ENCODE measurements around the gene CENPH. TPM values are rescaled to one million over a fixed set of nuclear protein-coding genes. Genes with fewer than 3 reads are reported as not detected.

The CENPH gene
- total and polyA plus RNA-seq, 2 of the 13 experiments (the other 11 are each of a cell fraction or from before 2014, with no cell fraction given) = 11.2 to 28.8 TPM

GRCh38 chr5:69166686-69167492, 22.5 kb upstream of the CENPH start, which contains the start of gene CCNB1 (continued):
- TF ChIP-seq THRA (CRISPR knock-in tag; IDR thresholded peaks at IDR 0.05; ENCODE audit: borderline replicate concordance) = 0 out of 2 replicates have a peak, but pooled peaks have one; percentile 40
- TF ChIP-seq MYNN (CRISPR knock-in tag; IDR thresholded peaks at IDR 0.05; ENCODE audit: low read depth) = peak; percentile 61; the same call in 1 of the 2 replicates
- TF ChIP-seq CREB3 (CRISPR knock-in tag; IDR thresholded peaks at IDR 0.05) = peak; percentile 77; the same call in 1 of the 2 replicates
- peak; percentile 98 for TF ChIP-seq HBP1 (CRISPR knock-in tag; IDR thresholded peaks at IDR 0.05; ENCODE audit: low read depth)
- TF ChIP-seq ZFP37 (CRISPR knock-in tag; IDR thresholded peaks at IDR 0.05; ENCODE audit: borderline replicate concordance) = 0 out of 2 replicates have a peak, but pooled peaks have one; percentile 20
- TF ChIP-seq ZNF333 (CRISPR knock-in tag; IDR thresholded peaks at IDR 0.05; ENCODE audit: borderline replicate concordance) = 0 out of 2 replicates have a peak, but pooled peaks have one; percentile 65
- TF ChIP-seq ZNF589 (CRISPR knock-in tag; conservative IDR thresholded peaks at IDR 0.05) = peak; percentile 89
- no peak for TF ChIP-seq ZFP82 (CRISPR knock-in tag; IDR thresholded peaks at IDR 0.05; ENCODE audit: borderline replicate concordance)
- TF ChIP-seq ZNF569 (CRISPR knock-in tag; IDR thresholded peaks at IDR 0.05; ENCODE audit: borderline replicate concordance) = 0 out of 2 replicates have a peak, but pooled peaks have one; percentile 43
- peak; percentile 32 for TF ChIP-seq ZNF781 (CRISPR knock-in tag; IDR thresholded peaks at IDR 0.05; ENCODE audit: borderline replicate concordance, not compliant biosample characterization)
- TF ChIP-seq ZFX (CRISPR knock-in tag; IDR thresholded peaks at IDR 0.05; ENCODE audit: low read depth) = peak; percentile 97
- no peak for TF ChIP-seq GLI4 (CRISPR knock-in tag; IDR thresholded peaks at IDR 0.05; ENCODE audit: borderline replicate concordance)
- peak; percentile 88 for TF ChIP-seq DR1 (CRISPR knock-in tag; IDR thresholded peaks at IDR 0.05)
- peak; percentile 54 for TF ChIP-seq STAG1 (CRISPR knock-in tag; IDR thresholded peaks at IDR 0.05)
- TF ChIP-seq RXRB (CRISPR knock-in tag; IDR thresholded peaks at IDR 0.05; ENCODE audit: borderline replicate concordance) = 0 out of 2 replicates have a peak, but pooled peaks have one; percentile 7
- peak; percentile 76 for TF ChIP-seq ZNF430 (CRISPR knock-in tag; IDR thresholded peaks at IDR 0.05)
- TF ChIP-seq HOXA9 (CRISPR knock-in tag; IDR thresholded peaks at IDR 0.05; ENCODE audit: borderline replicate concordance) = peak; percentile 84; the same call in 1 of the 2 replicates
- peak; percentile 83 for TF ChIP-seq ZNF501 (CRISPR knock-in tag; IDR thresholded peaks at IDR 0.05)
- no peak for TF ChIP-seq ATF6 (CRISPR knock-in tag; conservative IDR thresholded peaks at IDR 0.05)
- no peak; the same call in none of the 2 replicates for TF ChIP-seq MYC (CRISPR knock-in tag; IDR thresholded peaks at IDR 0.05; ENCODE audit: borderline replicate concordance)

Data from HepG2 (cell line).